GM18909 (cell line): Measurements from ENCODE around the gene KCNIP2.

Experiments
- ATAC-seq: cut with Tn5 transposase; IDR thresholded peaks from one replicate; pipeline ENCODE4 v1.9.1; 2021; ENCODE audit warnings: mild to moderate bottlenecking; ENCODE audit not compliant: unreplicated experiment, poor library complexity

KCNIP2 gene

DNA sequence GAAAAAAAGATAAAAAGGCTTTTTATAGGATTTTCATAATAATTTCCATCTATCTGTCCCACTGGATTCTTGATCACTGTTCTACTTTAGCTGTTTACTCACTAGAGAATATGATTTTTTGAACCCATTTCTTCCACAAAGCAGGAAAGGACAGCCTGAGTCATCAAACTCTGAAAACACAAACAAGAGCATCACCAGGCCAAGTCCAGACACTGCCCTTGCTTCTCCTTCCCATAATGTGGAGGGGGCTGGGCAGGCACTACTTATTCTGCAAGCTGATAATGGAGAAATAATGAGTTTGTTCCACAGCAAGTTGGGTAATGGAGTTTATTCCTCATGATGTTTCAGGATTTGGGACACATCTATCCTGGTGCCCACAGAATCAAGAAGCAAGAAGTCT, 13.0 kb upstream of the KCNIP2 start:
- ATAC-seq, result no peak

DNA sequence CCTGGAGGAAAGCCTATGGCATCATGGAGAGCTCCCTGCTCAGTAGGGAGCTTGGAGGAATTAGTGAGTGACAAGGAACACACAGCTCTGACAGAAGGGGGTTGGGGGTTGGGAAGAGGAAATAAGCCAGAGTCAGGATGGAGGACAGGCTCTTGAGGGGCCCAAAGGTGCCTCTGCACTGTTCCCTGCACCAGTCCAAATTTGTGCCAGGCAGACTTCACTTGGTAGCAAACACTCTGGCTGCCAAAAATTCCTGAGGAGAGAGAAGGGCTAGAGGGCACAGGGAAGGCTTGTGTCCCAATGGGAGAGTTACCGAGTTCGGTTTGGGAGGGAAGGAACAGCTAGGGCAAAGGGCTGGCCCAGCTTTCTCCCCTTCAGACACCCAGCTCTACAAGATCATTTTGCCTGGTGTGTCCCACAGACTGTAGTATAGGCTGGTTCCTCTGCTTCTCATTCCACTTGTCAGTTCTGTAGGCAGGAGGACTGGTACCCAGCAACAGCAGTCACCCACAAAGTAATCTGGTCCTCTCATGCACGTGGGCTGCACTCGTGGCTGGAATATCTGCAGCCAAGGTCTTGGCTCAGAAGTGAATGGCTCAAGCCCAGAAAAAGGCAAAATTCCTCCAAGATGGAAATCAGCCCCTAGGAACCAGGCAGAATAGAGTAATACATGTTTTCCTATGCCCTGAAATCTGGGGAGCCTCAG, 8.0 kb upstream of the KCNIP2 start:
- ATAC-seq, result no peak

DNA sequence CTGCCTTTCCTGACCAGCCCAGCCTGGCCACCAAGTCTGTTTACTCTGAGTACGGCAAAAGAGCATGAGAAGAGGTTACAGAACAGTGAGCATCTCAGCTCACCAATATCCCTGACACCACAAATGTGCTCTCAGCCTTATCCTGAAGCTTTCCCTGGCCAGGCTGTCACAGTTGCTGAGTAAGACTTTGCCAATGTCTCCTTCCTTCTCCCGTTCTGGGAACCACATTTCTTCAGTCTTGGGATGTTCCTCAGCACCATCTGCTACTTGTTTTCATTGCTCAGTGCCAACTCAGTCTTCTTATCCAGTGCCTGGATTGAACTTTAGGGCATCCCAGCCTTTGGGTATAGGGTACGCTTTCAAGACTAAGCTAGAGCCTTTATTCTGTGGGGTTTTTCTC, 7.1 kb upstream of the KCNIP2 start:
- no peak for ATAC-seq

DNA sequence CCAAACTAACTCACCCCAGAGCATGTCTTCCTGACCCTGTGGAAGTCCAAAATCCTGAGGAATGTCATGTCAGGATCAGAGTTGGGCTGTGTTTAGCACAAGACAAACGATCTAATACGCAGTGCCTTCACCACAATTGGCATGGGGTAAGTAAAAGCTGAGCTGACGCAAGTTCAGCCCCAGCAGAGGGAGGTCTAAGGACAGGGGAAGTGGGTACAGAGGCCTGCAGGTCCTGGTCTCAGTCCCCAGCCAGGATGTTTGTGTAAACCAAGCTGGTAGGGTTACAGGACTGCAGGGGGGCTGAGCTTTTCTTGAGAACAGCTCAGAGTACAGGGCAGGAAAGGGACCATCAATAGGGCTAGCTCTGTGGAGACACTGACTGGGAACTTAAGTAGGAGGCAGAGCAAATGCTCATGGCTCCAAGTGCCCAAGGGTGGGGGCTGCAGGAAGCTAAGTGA, 5.3 kb upstream of the KCNIP2 start:
- ATAC-seq, result no peak

DNA sequence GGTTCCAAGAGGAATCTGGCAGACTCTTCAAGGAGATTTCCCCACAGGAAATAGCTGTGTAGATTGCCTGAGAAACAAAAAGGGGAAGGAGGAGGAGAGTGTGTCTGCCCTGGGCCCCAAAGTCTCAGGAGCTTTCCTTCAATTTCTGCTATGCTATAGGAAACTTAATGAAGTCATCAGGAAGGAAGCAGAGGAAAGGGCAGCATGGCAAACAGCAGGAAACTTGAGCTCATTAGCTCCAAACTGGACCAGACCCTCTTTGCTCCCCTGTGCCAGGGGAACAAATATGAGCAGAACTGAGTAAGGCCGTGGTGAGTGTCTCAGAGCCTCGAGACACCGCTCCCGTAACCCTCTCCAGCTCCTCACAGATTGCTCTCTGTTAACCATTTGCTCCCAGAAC, 4.8 kb upstream of the KCNIP2 start:
- ATAC-seq, result no peak

DNA sequence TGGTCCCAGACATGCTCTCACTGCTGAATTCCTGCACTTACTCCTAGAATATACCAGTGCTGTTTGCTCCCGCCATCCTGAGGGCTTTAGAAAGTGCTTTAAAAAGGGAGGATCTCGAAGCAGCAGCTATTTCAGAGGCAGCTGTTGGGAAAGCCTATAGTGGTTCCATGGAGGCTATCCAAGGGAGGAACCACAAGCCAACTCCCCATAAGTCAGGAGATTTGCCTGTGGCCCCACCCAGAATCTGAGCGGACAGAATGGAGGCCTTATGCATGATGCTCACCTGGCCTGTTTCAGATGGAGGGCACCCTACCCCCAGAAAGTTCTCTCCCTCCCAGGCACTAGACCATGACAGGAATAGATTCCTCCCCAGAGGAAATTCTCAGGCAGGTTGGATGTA, 2.3 kb upstream of the KCNIP2 start:
- ATAC-seq, result no peak

DNA sequence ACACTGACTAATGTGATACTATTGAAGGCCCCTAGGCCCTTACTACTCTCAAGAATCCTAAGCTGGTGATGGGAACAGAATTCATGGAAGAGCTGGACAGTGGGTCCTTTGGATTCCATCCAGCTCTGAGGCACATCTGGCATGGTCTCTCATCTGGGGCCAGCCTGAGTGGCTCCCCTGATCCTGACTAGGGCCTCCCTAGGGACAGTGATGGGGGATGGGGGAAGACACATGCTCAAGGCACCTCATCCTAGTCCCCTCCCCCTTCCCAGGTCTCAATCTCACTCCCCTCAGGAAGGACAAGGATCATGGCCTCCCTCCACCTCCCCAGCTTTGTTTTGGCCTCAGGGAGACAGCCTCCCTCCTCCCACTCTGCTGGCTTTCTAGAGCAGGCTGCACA, 1.8 kb downstream of the KCNIP2 start:
- no peak for ATAC-seq

DNA sequence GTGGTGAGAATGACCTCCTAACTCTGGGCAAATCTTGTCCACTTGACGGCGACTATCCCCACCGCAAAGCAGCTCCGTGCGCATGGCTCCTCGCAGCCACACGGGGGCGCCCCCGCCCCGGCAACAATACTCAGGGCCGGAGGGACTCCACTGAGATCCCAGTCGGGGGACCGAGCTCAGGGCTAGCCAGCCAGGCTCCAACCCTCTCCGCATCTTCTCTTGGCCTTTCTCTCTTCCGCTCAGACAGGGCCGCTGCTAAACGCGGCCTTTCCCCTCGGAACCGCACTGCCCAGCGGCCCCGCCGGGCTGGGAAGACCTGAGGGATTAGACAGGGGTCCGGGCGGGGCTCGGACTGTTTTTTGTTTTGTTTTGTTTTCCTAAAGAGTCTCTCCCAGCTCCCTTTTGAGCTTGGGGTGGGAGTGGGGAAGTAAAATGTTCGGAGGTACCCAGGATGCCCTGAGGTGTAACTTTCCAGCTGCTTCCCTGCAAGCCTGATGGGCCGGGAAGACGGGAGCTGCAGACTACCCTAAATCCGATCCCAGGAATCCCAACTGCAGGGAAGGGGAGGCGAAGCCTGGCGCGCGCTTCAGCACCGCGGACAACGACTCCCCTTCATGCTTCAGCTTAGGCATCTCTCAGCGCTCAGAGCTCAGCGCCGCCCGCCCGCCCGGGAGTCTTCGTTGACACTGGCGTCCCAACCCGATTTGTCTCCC, 2.7 kb downstream of the KCNIP2 start:
- peak; percentile 74 for ATAC-seq

DNA sequence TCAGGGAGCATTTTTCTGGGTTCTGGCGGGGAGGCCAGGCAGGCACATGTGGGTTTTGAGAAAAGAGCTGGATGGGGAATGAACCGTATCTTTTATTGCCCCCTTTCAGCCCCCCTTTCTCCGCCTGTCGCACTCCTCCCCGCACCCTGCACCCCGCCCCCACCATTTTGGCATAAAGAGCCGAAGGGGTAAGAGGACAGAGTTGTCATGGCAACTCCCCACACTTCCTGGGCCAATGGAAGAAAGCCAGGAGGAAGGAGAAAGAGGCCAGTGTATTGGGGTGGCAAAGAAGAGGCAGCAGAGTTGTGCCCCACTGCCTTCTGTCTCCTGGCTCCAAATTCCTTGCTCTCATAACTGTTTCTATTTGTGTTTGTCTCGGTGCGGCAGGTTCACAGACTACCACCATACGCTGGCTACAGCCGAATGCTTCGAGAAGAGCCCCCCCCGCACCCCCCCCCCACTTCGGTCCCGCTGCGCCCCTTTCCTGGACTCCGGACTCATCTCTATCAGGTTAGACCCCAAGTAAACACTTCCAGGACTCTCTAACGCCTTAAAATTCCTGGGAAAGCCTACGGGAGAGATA, 3.4 kb downstream of the KCNIP2 start:
- ATAC-seq, result no peak

DNA sequence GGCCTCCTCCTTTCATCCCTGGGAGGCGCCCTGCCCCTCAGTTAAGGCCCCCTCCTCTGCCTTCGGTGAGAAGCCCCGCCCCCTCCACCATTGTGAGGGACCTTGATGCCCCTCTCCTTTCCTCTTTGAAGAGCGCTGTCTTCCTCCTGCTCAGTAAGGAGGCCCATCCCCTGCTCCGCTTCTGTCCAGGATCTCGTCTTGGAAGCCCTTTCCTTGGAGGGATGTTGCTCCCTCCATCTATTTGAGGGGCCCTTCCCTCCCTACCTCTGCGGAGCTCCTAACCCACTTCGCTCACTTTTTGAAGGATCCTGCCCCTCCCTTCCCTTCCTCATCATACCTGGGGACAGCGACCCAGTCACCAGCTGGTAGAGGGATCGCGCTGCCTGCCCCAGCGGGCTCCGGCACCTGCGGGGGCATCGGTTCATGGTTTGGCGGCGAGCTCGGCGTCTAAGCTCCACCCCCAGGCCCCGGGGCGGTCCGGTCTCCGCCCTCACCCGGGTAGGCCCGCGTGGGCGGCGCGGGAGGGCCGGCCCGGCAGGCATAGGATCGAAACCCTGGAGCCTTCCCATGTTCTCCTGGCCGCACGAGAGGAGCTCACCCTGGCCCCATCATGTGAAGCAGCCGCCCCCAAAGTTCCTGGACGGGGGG, 4.1 kb downstream of the KCNIP2 start:
- no peak for ATAC-seq

DNA sequence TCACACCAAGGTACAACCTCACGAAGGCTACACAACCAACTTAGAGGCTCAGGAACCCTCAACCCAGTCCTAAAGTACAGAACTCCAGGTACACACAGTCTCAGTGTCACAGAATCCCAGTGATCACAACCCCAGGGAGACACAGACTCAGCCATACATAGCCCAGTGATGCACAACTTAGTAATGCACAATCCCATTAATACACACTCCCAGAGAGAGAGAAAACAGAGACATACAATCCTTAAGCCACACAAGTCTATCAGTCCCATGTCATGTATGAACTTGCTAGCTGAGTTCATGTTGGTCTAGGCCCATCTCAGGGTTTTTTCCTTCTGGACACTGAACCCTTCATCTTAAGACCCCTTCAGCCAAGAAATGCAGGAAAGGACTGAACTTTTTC, 4.6 kb downstream of the KCNIP2 start:
- no peak for ATAC-seq

DNA sequence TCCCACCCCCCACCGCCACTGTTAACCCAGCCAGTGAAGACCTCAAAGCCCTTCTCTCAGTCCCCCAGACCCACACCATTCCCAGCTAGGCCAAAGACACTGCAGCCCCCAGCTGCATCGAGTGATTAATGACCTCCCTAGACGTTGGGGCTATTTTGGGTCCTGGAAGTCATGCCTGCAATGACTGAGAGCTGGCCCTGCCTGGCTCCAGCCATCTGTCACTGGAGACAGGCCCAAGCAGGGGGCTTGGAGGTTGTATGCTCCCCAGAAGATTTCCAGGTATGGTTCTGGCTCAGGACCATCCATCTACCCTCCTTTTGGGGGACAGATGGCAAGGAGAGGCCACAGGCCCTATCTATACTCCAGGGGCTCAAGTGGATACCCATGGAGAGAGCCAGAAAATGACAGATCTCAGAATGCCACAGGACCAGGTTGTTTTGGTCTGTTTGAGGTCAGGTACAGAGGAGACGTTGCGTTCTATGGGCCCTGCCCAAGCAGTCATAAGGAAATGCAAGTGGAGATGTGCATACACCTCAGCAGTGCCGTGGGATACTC, 5.1 kb downstream of the KCNIP2 start:
- no peak for ATAC-seq

DNA sequence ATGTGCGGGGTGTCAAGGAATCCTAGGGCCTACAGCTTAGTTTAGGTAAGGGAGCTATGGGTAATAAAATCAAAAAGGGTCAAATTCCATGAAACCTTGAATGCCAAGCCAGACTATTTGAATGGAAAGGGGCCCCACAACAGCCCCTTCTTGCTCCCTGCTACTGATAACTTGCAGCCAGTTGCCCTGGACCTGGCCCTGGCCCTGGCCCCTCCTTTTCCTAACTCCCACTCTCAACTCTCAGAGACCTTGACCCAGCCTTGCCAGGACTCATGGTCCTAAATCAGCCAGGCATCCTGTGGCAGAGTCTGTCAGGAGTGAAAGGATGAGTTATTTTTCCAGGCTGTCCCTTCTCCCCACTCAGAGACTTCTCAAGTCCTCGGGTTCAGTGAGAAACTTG, 5.9 kb downstream of the KCNIP2 start:
- ATAC-seq, result no peak

DNA sequence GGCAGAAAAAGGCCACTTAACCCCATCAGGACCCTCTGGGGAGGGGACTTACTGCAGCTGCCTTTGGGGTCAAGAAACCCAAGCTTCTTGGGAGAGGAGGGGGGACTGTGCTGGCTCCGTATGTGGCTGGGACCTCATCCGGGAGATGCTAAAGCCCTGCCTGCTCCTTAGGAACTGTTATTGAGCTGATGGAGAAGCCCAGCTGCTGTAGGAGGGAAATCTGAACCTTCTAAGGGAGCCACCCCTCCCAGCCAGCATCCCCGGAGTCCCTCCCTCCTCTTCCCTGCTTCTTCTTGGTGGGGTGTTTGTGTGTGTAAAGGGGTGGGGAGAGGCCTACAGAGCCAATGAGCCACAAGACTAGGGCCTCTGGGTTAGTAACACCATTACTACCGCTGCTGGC, 8.2 kb downstream of the KCNIP2 start:
- no peak for ATAC-seq

DNA sequence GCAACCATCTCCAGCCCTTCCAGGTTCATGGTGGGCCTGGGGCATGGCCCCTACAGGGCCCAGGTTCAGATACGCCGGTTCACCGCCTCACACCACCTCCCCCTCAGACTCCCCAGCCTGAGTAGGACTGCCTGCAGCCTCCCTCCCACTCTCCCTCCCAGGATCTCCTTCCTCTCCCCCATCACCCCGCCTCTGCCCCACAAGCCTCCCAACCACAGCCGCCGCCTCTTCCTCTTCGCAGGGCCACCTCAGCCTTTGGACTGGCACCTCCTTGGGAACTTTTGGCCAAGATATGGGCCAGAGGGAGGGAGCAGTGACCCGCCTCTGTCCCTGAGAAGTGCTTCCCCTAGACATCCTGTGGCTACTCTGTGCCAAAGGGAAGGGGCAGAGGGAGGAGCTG, 9.3 kb downstream of the KCNIP2 start:
- ATAC-seq, result no peak

DNA sequence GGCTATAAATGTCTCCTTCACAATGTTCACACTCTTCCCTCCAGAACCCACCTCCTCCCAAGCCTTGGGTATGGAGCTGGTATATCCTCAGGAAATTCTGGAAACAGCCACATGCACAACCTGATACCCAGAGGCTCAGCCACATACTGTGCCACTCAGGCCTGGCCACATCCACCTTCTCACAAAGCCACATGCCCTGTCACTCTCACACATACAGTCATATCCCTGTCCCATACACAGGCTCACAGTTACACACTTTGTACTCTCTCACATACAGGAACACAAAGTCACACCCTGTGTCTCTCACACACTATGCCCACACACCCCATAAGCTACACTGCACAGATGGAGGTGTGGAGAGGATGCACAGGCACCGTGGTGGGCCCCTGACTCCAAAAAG, 10.1 kb downstream of the KCNIP2 start:
- ATAC-seq, result no peak

DNA sequence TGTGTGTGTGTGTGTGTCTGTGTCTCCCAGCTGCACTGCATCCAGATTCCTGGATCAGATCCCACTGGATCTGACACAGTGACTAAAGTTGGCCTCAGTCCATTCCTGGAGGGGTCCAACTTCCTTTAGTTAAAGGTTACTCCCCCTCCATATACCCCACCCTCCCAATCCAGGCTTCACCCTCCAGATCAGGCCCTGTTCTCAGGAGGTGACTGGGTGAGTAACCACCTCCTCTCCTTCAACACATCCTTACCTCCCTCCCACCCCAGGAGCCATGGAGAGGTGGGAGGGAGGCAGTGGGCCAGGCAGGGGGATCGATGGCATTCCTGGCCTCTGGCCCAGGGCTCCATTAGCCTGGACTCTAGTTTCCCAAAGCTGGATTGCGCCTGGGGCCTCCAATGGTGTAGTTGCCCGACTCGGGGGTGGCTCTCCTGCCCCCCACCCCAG, 11.3 kb downstream of the KCNIP2 start:
- no peak for ATAC-seq

DNA sequence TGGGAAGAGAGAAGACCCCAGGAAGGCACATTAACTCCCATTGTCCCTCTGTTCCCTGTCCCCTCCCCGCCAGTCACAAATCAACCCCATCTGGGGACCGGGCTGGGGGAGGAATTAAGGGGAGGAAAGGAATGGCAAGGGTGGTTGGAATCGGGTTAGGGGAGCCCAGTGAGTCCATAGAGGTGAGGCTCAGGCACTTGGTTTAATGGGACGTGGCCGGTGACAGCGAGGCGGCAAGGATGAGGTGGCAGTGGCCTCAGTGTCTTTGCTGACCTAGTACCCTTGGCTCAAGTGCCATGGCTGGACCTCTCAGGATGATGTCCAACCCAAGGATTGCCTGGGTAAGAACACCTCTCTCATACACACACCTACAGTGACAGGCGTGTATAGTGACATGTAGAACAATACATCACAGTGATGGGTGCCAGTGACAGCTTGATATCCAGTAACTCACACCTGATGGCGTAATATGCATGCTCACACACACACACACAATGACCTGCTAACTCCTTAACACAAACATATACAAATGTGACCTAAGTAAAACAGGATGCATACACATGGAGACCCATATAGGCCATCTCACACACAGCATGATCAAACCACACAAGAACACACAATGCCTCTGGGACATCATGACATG, 12.3 kb downstream of the KCNIP2 start:
- no peak for ATAC-seq

DNA sequence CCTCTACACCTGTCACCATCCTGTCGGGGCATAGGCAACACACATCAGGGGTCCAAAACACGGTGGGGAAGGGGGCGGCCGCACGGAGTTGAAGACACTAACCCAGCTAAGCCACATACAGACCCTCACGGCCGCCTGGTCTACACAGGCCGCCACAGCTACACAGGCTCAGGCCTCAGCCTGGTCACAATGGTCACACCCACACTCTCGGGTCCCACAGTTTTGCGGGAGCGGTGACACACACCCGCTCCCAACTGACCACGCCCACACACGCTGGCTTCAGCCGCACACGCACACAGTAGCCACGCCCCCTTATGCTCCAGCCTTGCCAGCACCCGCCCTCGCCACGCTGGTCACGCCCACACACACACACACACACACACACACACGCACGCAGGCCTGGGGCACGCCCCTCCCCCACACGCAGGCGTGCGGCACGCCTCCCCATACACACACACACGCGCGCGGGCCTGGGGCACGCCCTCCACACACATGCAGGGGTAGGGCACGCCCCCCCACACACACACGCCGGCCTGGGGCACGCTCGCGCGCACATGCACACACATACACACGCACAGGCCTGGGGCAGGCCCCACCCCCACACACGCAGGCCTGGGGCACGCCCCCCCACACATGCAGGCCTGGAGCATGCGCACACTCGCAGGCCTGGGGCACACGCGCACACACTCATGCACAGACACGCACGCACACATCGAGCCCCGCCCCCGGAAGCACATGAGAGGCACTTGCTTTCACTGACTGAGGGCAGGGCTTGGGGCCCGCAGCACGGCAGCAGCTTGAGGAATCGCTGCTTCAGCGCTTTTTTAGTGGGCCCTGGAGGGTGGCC, 13.1 kb downstream of the KCNIP2 start:
- ATAC-seq, result peak; percentile 53
